Adrenal gland (tissue), 12 donors: ENCODE results near the gene CENPP. TPM values are rescaled to one million over a fixed set of nuclear protein-coding genes. Genes with fewer than 3 reads are reported as not detected.

Source experiments
- DNase-seq, 7 donors: peaks; one replicate each; pipeline ENCODE4 v3.0.0-alpha.2; 2019 to 2020
- H3K27ac ChIP-seq, 5 donors: fragments of 200-600 bp; sonication (generic) in 4 of 5; 1 replicate in 3 of 5; 2 replicates in 2 of 5; pipeline versions ENCODE4 v1.5.1 to v1.8.0; 2016 to 2020; ENCODE audit warnings: mild to moderate bottlenecking in 1 of 5
- H3K27me3 ChIP-seq: fragments of 200-600 bp; 2 replicates; pipeline ENCODE4 v1.8.0; 2021
- H3K36me3 ChIP-seq, 2 donors: fragments of 200-600 bp; replicated peaks in 1 of 2; 1 replicate in 1 of 2; 2 replicates in 1 of 2; pipeline versions ENCODE4 v1.5.1 to v1.8.0; 2018 to 2022
- H3K4me1 ChIP-seq, 2 donors: fragments of 200-600 bp; replicated peaks in 1 of 2; 1 replicate in 1 of 2; 2 replicates in 1 of 2; pipeline versions ENCODE4 v1.5.1 to v1.8.0; 2018 to 2021
- H3K4me3 ChIP-seq, 4 donors: fragments of 200-600 bp; sonication (generic) in 3 of 4; one replicate each; pipeline ENCODE4 v1.5.1; 2016 to 2018
- H3K9me3 ChIP-seq, 3 donors: fragments of 200-600 bp; sonication (generic) in 1 of 3; replicated peaks in 1 of 3; 1 replicate in 2 of 3; 2 replicates in 1 of 3; pipeline versions ENCODE4 v1.5.1 to v1.8.0; 2016 to 2021
- POLR2A ChIP-seq, 2 donors: fragments of 450-650 bp; IDR thresholded peaks; one replicate each; pipeline ENCODE4 v1.6.1; 2017; ENCODE audit warnings: antibody characterized with exemption in 2 of 2, mild to moderate bottlenecking in 2 of 2, moderate library complexity in 1 of 2
- WGBS, 4 donors: extraction: QIAGEN DNeasy Blood & Tissue Kit in 2 of 4; methylation state at CpG; one replicate each; pipeline versions ENCODE4 v1.1.5 to v1.1.7; 2013 to 2017; 5-methylcytosine and 5-hydroxymethylcytosine counted together
- intact Hi-C, 2 donors: fragments of 100-400 bp; cut with DNase I; formaldehyde crosslinking; loops; one replicate each; pipeline versions ENCODE4 v1.14.1 to v1.15.0; 2022 to 2023
- polyA plus RNA-seq, 3 donors: library from polyadenylated mRNA; stranded (reverse); fragments of 200-250 nt in 2 of 3; fragments of 350-450 nt in 1 of 3; fragmentation: Illumina TruSeq in 1 of 3; extraction: RNeasy Lipid Tissue Mini Kit (QIAGEN cat#74804) in 1 of 3; gene quantifications; one replicate each; pipeline ENCODE4 v1.2.3, GENCODE V29; 2013 to 2014
- total RNA-seq, 9 donors: library from RNA; depleted of rRNA in 4 of 9; stranded (reverse); fragments of >200 nt in 4 of 9; fragments of 120-200 nt in 1 of 9; fragmentation: NEBNext Ultra II Directional in 1 of 9; extraction: Animal tissue kit (Norgen Biotek cat#: 25700) in 1 of 9; gene quantifications; one replicate each; pipeline versions ENCODE4 v1.1.0 to v1.2.4, GENCODE V29; 2013 to 2023
- TF ChIP-seq, protein P1 (sequence below), 6 experiments: fragments of 450-650 bp in 4 of 6; fragments of 200-600 bp in 2 of 6; sonication (generic) in 1 of 6; IDR thresholded peaks; 1 replicate in 5 of 6; 2 replicates in 1 of 6; pipeline versions ENCODE4 v1.5.1 to v1.8.0; 2016 to 2021; ENCODE audit warnings: antibody characterized with exemption in 6 of 6, mild to moderate bottlenecking in 2 of 6, moderate library complexity in 1 of 6
- donor health status: healthy with polysubstance abuse.
- donor health status: Bipolar disorder and iron deficiency.
- donor health status: DM: yes; HTN: yes; CAD: no.
- donor health status: DM: no; HTN: no; CAD: no.
- donor health status: DM: no; HTN: no; CAD: no.
- donor health status: DM: yes; HTN: yes; CAD: no.

Gene CENPP
- total and polyA plus RNA-seq, 12 donors, result 1.1 to 14.0 (median 3.1) TPM

DNA sequence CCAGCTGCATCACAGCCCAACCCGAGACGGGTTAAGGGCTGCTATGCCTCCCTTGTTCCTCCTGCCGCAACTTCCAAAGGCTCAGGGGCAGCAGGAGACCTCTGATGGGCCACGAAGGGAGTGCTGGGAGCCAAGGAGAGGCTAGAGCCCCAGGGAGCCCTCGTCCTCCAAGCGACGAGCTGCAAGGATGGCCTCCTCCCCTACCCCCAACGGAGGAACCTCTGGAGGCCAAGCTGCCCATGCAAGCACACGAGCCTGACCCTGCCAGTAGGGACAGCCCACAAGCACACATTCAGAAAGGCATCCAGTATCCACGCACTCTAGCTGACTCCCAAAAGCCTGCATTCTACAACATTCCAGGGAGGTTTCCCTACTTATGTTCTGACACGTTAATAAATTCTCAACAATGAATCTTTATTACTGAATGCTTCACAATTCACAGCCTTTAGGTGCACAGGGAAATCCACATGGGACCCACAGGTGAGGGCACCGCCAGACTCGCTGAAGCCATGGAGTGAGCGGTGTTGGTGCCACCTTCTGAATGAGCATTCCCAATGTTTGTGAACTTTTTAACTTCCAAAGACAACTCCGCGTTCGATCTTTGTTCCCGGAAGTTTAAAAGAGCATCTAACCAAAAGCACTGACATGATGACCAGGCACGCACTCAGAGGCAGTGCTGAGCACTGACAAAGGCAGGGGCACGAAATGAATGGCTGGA lies 315.5 kb downstream of the CENPP start:
- intact Hi-C loops, result no loop called here
- Histone ChIP-seq H3K9me3 (peaks cover 0 to 8% (median 0%) of the 10 kb centered on the region in 3 donors), H3K4me1 (peaks cover 0 to 4% of the 10 kb centered on the region in 2 donors), H3K36me3 (peaks cover 0 to 77% of the 10 kb centered on the region in 2 donors), H3K27me3 (no peaks in the 10 kb centered on the region), H3K4me3 (no peak overlapping the region), H3K27ac (peak overlapping the region in 2 of 5 donors; percentile 48 to 61)
- DNase-seq, result no peak
- TF ChIP-seq, protein P1, sequence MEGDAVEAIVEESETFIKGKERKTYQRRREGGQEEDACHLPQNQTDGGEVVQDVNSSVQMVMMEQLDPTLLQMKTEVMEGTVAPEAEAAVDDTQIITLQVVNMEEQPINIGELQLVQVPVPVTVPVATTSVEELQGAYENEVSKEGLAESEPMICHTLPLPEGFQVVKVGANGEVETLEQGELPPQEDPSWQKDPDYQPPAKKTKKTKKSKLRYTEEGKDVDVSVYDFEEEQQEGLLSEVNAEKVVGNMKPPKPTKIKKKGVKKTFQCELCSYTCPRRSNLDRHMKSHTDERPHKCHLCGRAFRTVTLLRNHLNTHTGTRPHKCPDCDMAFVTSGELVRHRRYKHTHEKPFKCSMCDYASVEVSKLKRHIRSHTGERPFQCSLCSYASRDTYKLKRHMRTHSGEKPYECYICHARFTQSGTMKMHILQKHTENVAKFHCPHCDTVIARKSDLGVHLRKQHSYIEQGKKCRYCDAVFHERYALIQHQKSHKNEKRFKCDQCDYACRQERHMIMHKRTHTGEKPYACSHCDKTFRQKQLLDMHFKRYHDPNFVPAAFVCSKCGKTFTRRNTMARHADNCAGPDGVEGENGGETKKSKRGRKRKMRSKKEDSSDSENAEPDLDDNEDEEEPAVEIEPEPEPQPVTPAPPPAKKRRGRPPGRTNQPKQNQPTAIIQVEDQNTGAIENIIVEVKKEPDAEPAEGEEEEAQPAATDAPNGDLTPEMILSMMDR (IDR thresholded peaks at IDR 0.05), result no peak
- TF ChIP-seq POLR2A (IDR thresholded peaks at IDR 0.05), result no peak
- 87 to 88% (median 87%) methylated on average over 15 to 20 of the region's 20 CpGs for WGBS, 4 donors

DNA sequence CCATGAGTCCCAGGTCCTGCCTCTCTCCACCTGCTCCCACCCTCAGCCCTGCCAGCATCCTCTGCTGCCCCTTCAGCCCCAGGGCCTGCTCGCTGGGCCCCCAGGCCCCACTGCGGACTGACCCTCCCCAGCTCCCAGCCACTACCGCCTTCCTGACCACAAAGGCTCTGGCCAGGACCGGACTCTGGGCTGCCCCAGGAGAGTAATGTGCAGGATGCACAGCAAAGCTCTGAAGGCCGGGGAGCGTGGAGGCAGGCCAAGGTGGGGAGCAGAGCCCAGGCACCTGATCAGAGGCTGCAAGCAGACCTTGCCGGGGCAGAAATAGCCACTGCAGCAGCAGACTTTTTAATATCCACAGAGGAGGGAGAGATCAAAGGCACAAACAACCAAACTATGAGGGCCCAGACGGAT lies 316.3 kb downstream of the CENPP start:
- H3K4me1 ChIP-seq, result peaks cover 0 to 4% of the 10 kb centered on the region in 2 donors
- H3K4me3 ChIP-seq, result no peak overlapping the region
- H3K9me3 ChIP-seq, result peaks cover 0 to 8% (median 0%) of the 10 kb centered on the region in 3 donors
- peak overlapping the region in 2 of 5 donors; percentile 61 to 81 for H3K27ac ChIP-seq
- H3K36me3 ChIP-seq, result peaks cover 0 to 69% of the 10 kb centered on the region in 2 donors
- WGBS, 4 donors, result 39 to 64% (median 54%) methylated on average over 4 to 8 of the region's 8 CpGs
- TF ChIP-seq, protein P1 (IDR thresholded peaks at IDR 0.05), result no peak
- TF ChIP-seq POLR2A (IDR thresholded peaks at IDR 0.05), result no peak
- no peaks in the 10 kb centered on the region for H3K27me3 ChIP-seq
- intact Hi-C loops, result no loop called here
- DNase-seq, result peak in 6 of 7 donors; percentile 54 to 65 (median 62)

DNA sequence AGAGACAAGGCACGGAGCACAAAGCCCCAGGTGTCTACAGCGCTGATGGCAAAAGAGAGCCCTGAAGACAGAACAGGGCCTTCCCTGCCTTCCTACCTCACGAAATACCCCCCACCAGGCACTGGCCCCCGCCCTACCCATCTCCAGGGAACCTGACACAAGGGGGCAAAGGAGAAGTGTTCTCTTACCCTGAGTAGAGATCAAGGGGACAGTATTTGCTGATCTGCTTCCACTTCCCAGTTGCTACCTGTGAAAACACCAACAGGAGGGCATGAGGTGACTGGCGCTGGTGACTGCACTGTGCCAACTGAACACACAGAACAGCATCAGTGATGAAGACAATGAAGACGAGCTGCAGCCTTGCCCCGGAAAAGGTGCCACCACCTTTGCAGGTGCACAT lies 316.8 kb downstream of the CENPP start:
- intact Hi-C loops, result no loop called here
- peak in 1 of 7 donors; percentile 36 for DNase-seq
- Histone ChIP-seq H3K27me3 (no peaks in the 10 kb centered on the region), H3K27ac (peak overlapping the region in 3 of 5 donors; percentile 35 to 81 (median 61)), H3K9me3 (peaks cover 0 to 8% (median 0%) of the 10 kb centered on the region in 3 donors), H3K4me3 (no peak overlapping the region), H3K36me3 (peaks cover 0 to 66% of the 10 kb centered on the region in 2 donors), H3K4me1 (peaks cover 0 to 4% of the 10 kb centered on the region in 2 donors)
- no peak for TF ChIP-seq POLR2A (IDR thresholded peaks at IDR 0.05)
- TF ChIP-seq, protein P1 (IDR thresholded peaks at IDR 0.05), result no peak
- WGBS, 4 donors, result 83 to 85% (median 85%) methylated on average over 7 of the region's 7 CpGs

DNA sequence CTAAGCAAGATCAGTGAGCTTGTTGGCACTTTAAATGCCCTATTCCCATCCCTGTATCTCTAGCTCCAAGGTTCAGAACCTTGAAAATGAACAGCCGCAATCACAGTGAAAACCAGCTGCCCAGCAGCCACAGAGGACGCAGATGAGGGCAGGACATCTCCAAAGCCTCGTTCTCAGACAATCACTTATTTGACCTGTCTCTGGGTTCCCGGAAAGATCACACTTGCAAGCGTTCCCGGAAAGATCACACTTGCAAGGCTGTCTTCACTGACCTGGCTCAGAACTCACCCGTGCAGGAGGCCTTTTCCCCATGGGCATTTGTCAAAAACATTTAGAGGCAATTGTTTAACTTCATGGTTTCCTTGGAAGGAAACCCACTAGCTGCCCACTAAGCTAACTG lies 318.5 kb downstream of the CENPP start:
- H3K27me3 ChIP-seq, result no peaks in the 10 kb centered on the region
- WGBS, 4 donors, result 66 to 83% (median 72%) methylated on average over 7 of the region's 7 CpGs
- peak in 3 of 7 donors; percentile 42 to 70 (median 49) for DNase-seq
- H3K36me3 ChIP-seq, result peaks cover 0 to 59% of the 10 kb centered on the region in 2 donors
- peaks cover 0 to 8% (median 0%) of the 10 kb centered on the region in 3 donors for H3K9me3 ChIP-seq
- no peak overlapping the region for H3K4me3 ChIP-seq
- H3K4me1 ChIP-seq, result peaks cover 9 to 15% of the 10 kb centered on the region in 2 donors
- H3K27ac ChIP-seq, result peak overlapping the region in 1 of 5 donors; percentile 36
- no peak for TF ChIP-seq POLR2A (IDR thresholded peaks at IDR 0.05)
- TF ChIP-seq, protein P1 (IDR thresholded peaks at IDR 0.05), result no peak
- intact Hi-C loops, result no loop called here
